H1 (cell line): ENCODE results near the gene PLCB2. TPM values are rescaled to one million over a fixed set of nuclear protein-coding genes. Genes with fewer than 3 reads are reported as not detected.

Source experiments
- CHD7 ChIP-seq: fragments of 300-600 bp; sonication (generic); IDR thresholded peaks from 2 replicates; pipeline ENCODE4 v1.7.1; 2012; ENCODE audit warnings: low read length, moderate library complexity, mild to moderate bottlenecking, inconsistent platforms; ENCODE audit not compliant: insufficient replicate concordance
- CTBP2 ChIP-seq: IDR thresholded peaks from 2 replicates; pipeline ENCODE4 v1.7.0; 2011; ENCODE audit warnings: borderline replicate concordance, mild to moderate bottlenecking, moderate library complexity, mixed read lengths, low read length; ENCODE audit not compliant: insufficient read depth, insufficient read length
- MAX ChIP-seq: IDR thresholded peaks from 2 replicates; pipeline ENCODE4 v1.6.1; 2012; ENCODE audit warnings: inconsistent platforms
- POU5F1 ChIP-seq: IDR thresholded peaks from 2 replicates; pipeline ENCODE4 v1.6.1; 2011; ENCODE audit warnings: low read depth, mild to moderate bottlenecking, low read length, moderate library complexity
- RAD21 ChIP-seq, 2 experiments: IDR thresholded peaks in 1 of 2; conservative IDR thresholded peaks in 1 of 2; 2 replicates each; pipeline ENCODE4 v1.6.1; 2011; ENCODE audit warnings: low read depth in 2 of 2, low read length in 2 of 2, improper control_type of control experiment in 1 of 2, inconsistent platforms in 1 of 2, mild to moderate bottlenecking in 1 of 2, moderate library complexity in 1 of 2
- SP2 ChIP-seq: IDR thresholded peaks from 2 replicates; pipeline ENCODE4 v1.6.1; 2012; ENCODE audit warnings: mild to moderate bottlenecking, low read length, inconsistent platforms
- polyA plus RNA-seq, 7 experiments: library from polyadenylated mRNA; depleted of rRNA in 3 of 7; stranded (reverse) in 5 of 7; unstranded in 2 of 7; fragments of >200 nt in 5 of 7; fragments of 200-250 nt in 2 of 7; gene quantifications; 1 replicate in 5 of 7; 2 replicates in 1 of 7; 4 replicates in 1 of 7; pipeline versions ENCODE4 v1.2.1 to v1.2.3, GENCODE V29; 2011 to 2013; ENCODE audit warnings: missing spikeins in 2 of 7, mixed read lengths in 2 of 7
- total RNA-seq: library from RNA; stranded (reverse); fragmentation: NEBNext Ultra II Directional; extraction: Animal tissue kit (Norgen Biotek cat#: 25700); gene quantifications from 2 replicates; pipeline ENCODE4 v1.2.1, GENCODE V29; 2021

PLCB2 gene
- total and polyA plus RNA-seq, 2 of the 8 experiments (the other 6 are each of a cell fraction or from before 2014, with no cell fraction given), result 7.2 to 8.4 TPM

DNA sequence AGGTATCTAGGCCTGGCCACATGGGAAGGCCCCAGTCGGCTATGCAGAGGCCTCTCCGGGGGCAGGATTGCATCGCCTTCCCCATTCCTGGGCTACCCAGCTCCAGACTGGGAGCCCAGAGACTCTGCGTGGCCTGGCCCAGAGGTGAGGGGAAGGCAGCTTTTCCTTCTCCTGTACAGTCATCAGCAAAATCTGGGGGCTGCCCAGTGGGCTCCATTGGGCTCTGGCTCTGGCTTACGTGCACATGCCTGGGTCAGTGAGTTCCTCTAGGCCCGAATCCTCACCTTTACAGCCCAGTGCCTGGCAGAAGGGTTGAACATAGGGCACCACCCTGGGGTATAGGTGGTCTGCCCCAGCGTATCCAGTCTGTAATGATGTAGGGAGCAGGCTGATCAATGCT lies 20.9 kb downstream of the PLCB2 start (continued):
- TF ChIP-seq CHD7 (no peak), MAX (no peak), SP2 (no peak), POU5F1 (no peak), RAD21 (IDR thresholded peaks at IDR 0.05 in 1 of 2, conservative IDR thresholded peaks at IDR 0.05 in 1 of 2; ENCODE audit: low read depth in 2 of 2, low read length in 2 of 2) (no peak), CTBP2 (no peak)
